ENCODE data around the gene HELB.

HELB gene

DNA sequence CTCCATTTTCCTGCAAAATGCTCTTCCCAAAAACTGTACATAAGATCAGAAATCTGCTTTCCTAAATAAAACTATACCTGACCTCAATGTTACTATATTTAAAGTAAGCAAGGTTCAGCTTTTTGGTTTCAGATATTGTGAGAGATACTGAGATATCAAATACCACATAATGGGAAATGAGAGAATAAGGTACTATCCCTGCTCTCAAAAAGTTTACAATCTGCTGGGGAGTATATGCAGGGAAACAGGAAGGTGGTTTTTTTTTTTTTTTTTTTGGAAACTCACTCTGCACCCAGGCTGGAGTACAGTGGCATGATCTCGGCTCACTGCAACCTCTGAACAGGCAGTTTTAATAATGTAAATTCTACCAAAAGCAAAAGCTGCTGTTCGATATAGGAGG is 49.0 kb downstream of the HELB start:
- FAIRE-seq (no peak), DNase-seq (ENCODE audit: extremely low spot score, insufficient read length, low read depth) (no peak)

DNA sequence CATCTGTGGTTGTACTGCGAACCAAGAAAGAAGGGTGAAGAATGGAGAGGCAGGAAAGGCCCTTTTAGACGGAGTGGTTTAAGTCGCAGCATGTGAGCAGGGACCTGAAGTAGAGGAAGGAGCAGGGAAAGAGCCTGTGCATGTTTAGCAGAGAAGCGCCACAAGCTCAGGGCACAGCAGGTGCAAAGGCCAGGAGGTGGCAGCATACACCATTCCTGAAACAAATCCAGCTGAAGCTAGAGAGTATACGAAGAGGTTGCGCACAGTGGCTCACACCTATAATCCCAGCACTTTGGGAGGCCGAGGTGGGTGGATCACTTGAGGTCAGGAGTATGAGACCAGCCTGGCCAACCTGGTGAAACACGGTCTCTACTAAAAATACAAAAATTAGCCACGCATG is 49.9 kb downstream of the HELB start:
- FAIRE-seq: no peak
- no peak for DNase-seq (ENCODE audit: extremely low spot score, insufficient read length, low read depth)

DNA sequence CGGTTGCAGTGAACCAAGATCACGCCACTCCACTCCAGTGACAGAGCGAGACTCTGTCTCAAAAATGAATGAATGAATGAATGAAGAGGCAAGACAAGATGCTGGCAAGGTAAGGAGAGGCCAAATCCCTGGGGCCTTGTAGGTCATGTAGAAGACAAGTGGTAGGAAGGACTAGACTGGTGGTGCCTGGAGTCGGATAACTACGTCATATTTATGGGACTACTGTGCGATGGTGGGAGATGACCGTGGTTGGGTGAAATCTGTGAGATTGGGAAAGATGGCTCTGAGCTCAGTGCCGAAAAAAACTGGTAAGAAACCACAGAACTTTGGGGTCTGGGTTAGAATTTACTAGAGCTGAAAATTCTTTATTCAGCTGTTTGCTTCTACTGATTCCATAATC is 50.6 kb downstream of the HELB start:
- FAIRE-seq (no peak), DNase-seq (ENCODE audit: extremely low spot score, insufficient read length, low read depth) (no peak)

DNA sequence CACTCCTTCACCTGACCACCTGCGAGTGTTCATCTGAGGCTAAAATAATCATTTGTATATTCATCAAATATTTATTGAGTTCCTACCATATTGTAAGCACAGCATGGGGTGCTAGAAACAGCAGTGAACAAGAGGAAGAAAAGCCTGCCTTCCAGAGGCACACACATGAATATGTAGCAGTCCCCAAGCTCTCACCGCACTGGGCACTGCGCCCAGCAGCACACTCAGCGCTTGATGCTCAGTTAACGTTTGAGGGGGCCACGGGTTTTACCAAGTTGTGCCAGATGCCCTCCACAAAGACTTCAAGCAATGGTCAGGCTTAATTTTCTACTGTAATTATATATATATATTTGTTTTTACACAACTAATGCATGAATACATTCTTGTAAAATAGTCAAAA is 52.0 kb downstream of the HELB start:
- DNase-seq (ENCODE audit: extremely low spot score, insufficient read length, low read depth): no peak

DNA sequence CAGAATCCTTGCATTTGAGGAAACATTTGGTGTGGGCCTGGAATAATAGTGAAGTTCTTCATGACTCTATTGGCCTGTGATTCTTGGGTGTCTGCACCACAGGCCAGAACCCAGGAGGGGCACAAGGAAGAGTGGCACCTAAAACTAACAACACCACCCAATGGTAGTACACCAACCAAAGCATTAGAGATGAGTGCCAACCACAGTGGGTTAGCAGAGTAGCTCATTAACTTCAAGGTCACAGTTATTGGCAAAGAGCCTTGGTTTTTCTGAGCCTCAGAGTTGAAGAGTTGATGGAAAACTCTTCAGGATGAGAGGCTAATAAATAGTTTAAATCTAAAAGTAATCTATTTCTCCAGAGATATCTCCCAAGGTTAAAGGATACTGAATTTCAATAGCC is 57.0 kb downstream of the HELB start:
- FAIRE-seq (no peak), DNase-seq (ENCODE audit: extremely low spot score, insufficient read length, low read depth) (no peak)

More for the DNA sequence above, 52.0 kb downstream of the HELB start:
- FAIRE-seq: no peak

DNA sequence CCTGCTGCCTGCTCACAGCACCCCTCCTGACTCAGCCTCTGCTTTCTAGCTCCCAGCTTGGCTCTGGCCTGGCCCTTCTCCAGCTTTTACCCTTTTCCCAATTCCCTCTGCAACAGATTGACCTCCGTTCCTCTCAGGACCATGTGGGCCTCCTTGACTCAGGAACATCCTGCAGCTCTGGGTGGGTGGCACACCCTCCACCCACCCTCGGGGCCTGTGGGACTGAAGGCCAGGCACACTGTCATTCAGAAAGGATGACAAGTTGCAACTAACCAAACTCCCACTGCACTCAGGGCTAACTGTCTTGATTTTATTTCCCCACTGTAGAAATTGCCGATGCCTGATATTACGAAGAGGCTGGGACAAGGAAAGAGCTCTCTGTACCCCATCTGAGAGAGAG is 59.4 kb downstream of the HELB start:
- no peak for FAIRE-seq

DNA sequence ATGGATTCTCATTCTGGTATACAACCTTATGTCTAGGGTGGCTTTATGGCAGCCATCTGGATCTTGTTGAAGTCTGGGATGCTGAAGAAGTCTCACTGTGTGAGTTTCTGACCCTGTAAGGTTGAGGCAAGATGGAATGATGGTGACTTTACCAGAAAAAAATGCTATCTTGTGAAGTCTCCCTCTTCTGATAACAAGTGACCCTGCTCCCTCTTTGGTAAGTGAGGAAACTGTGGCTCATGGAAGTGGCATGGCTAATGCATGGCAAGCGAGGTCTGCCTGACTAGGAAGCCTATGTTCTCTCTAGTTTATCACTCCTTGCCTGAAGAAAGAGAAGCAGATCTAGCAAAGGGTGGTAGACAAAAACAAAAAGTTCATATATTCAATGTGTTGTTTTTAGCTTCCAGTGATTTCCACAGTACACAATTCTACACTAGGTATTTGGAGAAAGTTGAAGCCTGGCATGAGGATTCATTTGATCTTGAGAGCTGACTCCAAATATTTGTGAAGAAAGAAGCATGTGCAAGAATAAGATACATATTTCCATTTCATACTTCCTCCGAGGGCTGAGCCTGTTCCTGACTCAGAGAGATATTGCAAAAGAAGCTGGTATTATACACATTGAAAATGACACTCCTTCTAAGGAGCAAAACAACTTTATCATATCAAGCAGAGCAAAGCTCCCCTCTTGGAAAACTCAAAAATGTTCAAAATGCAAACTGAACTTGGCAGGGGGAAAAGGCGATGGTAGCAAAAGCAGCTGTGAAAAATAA is 63.6 kb downstream of the HELB start:
- no peak for FAIRE-seq
- no peak for DNase-seq (ENCODE audit: extremely low spot score, insufficient read length, low read depth)

More for the DNA sequence above, 59.4 kb downstream of the HELB start:
- no peak for DNase-seq (ENCODE audit: extremely low spot score, insufficient read length, low read depth)

DNA sequence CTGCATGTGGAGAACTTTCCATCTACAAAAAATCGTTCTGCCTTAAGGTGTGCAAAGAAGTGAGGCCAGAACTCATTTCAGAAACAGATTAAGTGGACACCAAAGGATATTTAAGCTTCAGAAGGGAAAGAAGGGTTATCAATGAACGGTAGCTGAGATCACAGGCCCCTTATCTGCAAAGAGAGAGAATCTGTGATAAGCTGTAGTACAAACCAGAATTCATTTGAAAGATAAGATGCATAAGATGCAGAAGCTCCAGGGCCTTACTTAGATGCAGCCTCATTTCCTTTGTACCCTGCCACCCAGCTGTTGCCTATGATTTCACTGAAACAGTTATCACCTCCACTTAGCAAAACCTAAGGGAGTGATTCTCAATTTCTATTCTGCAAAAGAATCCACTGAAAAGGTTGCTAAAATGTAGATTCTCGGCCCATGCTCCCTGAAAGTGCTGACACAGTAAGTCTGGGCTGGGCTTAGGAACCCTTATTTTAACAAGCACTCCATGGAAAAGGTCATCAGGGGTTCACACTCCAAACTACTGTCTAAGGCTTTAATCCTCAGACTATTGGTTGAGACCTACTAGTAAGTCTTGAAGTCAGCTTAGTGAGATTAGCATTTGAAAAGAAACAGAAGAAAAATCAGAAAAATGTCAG is 64.8 kb downstream of the HELB start:
- no peak for FAIRE-seq
- no peak for DNase-seq (ENCODE audit: extremely low spot score, insufficient read length, low read depth)

DNA sequence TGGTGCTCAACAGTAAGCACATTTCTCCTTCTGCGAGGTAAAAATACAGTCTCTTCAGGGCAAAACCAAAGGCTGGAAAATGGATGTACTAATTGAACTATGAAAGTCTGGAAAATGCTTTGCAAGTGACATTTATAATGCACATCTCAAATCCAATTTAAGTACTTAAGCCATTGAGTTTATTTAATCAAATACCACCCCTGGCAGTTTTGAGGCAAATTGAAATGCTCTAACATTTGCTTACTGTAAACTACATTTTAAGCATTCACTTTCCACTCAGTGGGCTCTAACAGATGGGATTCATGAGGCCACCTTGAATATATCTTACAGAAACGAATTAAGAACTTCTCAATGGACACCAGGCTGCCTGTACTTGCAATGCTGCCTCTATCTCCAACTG is 69.7 kb downstream of the HELB start:
- no peak for FAIRE-seq

DNA sequence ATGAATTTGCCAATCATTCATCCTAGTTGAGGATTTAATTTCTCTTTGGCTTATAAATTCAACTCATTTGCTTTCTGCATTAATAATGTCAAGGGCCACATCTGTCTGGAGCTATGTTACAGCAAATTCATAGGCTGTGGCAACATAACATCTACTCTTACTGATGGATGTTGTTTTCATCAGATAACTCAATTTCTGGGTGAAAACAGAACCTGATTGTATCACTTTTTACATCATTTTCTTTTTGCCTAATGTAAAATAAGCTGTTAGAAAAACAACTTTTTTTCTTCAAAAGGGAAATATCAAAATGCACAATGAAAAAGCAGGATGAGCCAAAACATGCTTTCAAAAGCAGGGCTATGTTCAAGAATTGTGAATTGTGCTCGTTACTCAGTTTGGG is 73.3 kb downstream of the HELB start:
- DNase-seq (ENCODE audit: extremely low spot score, insufficient read length, low read depth) (no peak), FAIRE-seq (no peak)

More for the DNA sequence above, 69.7 kb downstream of the HELB start:
- no peak for DNase-seq (ENCODE audit: extremely low spot score, insufficient read length, low read depth)

DNA sequence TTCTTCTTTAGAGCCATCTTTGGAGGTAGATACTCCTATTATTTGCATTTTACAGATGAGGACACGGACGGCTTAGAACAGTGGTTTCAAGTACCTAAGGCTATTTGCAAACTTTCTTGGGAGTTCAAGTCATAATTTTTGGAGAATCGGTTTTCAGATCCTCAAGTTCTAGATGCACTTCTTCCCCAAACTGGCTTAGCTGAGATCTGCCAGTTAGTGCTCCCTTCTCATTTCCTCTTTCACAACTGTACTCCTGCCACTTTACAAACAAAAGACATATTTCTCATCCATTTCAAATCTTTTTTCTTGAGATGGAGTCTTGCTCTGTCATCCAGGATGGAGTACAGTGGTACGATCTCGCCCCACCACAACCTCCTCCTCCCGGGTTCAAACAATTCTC is 77.3 kb downstream of the HELB start:
- FAIRE-seq: no peak
- no peak for DNase-seq (ENCODE audit: extremely low spot score, insufficient read length, low read depth)

DNA sequence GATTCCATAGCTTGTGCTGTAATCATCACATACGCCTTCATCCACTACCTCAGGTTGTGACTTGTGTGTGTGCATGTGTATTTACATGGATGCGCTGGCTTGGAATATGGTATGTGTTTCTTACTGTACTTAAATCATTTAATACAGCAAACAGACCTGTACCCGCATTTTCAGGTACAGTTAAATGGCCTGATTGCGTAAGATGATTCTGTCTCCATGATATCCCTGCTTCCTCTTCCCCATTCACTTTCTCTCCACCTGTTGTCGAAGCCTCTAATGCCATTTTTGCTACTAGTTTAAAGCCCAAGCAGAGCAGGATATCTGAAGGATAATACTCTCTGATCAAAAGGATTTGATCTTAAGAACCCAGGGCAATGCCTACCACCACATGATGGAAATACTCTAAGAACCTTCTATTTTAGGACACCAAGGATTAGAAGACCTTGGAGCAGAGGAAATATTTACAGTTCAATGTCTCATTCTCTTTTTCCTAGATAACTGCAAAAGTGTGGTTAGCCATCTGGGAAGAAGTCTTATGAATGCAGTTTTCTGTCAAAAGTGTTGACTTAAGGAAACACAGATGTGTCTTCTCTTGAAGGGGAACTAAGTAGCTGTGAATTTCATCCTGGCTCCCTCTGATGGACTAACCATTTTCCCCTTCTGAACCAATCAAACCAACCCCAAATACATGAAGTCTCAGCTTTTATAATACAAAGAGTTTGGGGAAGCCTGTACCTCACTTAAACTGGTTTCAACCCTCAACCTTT is 78.7 kb downstream of the HELB start:
- no peak for DNase-seq (ENCODE audit: extremely low spot score, insufficient read length, low read depth)
- no peak for FAIRE-seq

DNA sequence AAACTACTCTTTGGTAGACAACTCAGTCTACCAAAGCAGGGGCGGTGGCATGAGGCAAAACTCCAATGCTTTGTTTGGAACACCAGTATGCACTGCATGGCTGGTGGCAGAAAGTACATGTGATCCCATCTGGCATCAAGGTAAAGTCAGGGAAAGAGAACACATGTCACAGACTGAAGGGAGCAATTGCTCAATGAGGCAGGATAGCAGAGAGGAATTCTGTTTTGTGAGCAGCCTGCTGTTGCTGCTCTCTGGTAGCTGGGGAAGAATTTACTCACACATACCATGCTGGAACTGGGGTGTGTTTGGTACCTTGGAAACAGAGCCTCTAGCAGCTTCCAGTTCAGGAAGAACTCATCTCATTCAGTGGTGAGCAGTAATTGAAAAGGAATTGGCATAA is 84.8 kb downstream of the HELB start:
- FAIRE-seq: no peak
- DNase-seq (ENCODE audit: extremely low spot score, insufficient read length, low read depth): no peak
